Breast epithelium (tissue), 3 donors: Measurements from ENCODE around the gene CXCL3.

Experiments
- POLR2A ChIP-seq: fragments of 450-650 bp; IDR thresholded peaks from one replicate; pipeline ENCODE4 v1.6.1; 2016; ENCODE audit warnings: antibody characterized with exemption, mild to moderate bottlenecking, moderate library complexity
- TF ChIP-seq, protein P1 (sequence below), 3 donors: fragments of 450-650 bp; IDR thresholded peaks; one replicate each; pipeline ENCODE4 v1.5.1; 2016 to 2017; ENCODE audit warnings: antibody characterized with exemption in 3 of 3, mild to moderate bottlenecking in 3 of 3, moderate library complexity in 3 of 3

GRCh38 chr4:74030285-74030684 lies 8.2 kb downstream of the CXCL3 start:
- TF ChIP-seq, protein P1, sequence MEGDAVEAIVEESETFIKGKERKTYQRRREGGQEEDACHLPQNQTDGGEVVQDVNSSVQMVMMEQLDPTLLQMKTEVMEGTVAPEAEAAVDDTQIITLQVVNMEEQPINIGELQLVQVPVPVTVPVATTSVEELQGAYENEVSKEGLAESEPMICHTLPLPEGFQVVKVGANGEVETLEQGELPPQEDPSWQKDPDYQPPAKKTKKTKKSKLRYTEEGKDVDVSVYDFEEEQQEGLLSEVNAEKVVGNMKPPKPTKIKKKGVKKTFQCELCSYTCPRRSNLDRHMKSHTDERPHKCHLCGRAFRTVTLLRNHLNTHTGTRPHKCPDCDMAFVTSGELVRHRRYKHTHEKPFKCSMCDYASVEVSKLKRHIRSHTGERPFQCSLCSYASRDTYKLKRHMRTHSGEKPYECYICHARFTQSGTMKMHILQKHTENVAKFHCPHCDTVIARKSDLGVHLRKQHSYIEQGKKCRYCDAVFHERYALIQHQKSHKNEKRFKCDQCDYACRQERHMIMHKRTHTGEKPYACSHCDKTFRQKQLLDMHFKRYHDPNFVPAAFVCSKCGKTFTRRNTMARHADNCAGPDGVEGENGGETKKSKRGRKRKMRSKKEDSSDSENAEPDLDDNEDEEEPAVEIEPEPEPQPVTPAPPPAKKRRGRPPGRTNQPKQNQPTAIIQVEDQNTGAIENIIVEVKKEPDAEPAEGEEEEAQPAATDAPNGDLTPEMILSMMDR (IDR thresholded peaks at IDR 0.05) = no peak
- TF ChIP-seq POLR2A = no peak
